HG02763 (cell line): Measurements from ENCODE around the gene ALAS1.
"Not testable (repeated sequence)": the region's sequence is repeated elsewhere in the genome, so short reads cannot be mapped to it uniquely, and the experiment has no call there.

Experiments
- ATAC-seq: cut with Tn5 transposase; IDR thresholded peaks from one replicate; pipeline ENCODE4 v1.9.1; 2021; ENCODE audit warnings: mild to moderate bottlenecking, moderate library complexity; ENCODE audit not compliant: unreplicated experiment

Gene ALAS1

DNA sequence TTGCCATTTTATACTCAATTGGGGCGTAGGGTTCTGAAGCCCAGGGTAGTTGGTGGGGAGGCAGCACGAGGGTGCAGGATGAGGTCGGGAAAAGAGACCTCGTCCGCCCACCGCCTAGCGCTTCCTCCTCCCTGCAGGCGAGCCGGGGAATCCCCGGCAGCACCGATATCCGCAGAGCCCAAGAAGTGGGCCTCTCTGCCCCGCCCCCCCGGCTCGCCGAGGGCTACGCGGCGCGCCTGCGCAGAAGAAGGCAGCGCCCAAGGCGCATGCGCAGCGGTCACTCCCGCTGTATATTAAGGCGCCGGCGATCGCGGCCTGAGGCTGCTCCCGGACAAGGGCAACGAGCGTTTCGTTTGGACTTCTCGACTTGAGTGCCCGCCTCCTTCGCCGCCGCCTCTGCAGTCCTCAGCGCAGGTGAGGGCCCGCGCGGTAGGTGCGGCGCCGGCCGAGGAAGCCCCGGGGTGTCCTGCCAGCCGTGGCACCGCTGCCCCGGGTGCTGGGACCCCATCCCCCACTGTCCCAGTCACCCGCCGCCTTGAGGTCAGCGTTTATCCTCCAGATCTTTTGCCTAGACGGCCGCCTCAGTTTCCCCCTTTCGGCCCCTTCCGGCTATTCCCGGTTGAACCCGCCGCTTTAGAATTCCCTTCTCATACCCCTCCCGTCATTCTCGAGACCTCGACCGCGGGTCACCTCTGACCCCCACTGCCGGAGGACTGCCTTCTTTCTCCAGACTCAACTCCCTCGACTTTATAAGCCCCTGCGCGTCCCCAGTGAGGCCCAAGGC, at the start of gene ALAS1:
Gene ALAS1, plus strand, starts transcription at position 319 of the 784 bp plus-strand sequence. CDS start 1,082 bp downstream, outside the sequence.
- ATAC-seq, result peak; percentile 82

DNA sequence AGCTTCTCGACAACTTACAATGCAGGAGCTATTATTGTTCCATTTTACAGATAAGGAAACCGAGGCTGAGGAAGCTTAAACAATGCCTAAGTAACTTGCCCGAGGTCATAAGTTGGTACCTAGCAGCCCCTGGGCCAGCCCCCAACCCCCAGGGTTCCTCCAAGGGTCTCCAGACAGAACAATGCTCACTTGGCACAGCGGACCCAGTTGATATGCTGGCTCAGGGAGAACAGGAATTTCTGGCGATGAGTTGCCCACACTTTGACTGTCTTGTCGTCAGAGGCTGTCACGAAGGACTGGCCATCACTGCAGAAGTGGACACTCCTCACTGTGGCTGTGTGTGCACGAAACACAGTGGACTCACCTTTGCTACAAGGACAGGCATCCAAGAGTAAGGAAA, 48.9 kb upstream of the ALAS1 start:
- ATAC-seq, result no peak

DNA sequence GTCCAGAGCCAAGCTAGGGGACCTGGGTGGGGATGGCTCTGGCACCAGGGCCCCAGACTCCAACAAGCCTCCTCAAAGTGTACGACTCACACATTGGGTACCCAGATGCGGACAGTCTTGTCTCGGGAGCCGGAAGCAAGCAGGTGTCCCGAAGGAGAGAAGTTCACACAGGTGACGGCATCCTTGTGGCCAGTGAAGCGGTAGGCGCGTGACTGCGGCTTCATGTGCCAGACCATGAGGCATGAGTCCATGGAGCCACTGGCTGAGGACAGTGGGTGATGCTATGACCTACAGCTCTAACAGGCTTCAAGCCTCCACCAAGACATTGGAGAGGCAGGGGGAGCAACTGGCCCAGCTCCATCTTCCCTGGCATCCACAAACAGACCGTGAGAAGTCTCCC, 48.2 kb upstream of the ALAS1 start:
- no peak for ATAC-seq

DNA sequence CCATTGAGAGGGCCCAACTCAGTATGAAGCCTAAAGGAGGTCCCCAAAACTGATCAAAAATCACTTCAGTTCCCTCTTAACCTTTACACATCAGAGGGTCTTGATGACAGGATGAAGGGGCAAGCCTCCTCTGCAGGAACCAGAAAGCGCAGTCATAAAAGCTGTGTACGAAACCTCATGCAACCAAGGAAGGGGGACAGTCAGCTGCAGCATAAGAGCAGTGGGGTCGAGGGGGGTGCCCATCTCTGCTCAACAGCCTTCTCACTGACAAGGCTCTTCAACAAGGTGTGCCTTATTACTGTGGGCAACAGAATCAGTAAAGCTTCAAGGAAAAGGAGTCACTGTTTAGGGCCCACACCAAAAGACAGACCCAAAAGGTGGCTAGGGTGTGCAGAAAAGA, 47.6 kb upstream of the ALAS1 start:
- no peak for ATAC-seq

DNA sequence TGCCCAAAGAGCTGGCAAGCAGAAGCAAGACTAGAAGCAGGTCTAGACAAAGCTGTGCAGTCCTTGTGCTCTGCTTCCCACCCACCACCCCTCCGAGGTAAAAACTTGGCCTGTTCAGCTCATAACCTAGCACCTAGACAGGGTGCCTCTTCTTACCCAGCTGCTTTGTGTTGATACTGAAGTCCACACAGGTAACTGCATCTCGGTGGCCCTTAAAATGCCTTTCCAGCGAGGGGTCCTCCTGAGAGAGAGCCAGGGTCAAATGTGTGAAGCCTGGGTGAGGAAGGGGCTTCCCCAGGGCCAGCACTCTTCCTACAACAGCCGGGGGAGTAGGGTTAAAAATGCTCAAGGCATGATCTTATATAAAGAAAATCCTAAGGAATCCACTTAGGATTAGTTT, 47.1 kb upstream of the ALAS1 start:
- no peak for ATAC-seq

DNA sequence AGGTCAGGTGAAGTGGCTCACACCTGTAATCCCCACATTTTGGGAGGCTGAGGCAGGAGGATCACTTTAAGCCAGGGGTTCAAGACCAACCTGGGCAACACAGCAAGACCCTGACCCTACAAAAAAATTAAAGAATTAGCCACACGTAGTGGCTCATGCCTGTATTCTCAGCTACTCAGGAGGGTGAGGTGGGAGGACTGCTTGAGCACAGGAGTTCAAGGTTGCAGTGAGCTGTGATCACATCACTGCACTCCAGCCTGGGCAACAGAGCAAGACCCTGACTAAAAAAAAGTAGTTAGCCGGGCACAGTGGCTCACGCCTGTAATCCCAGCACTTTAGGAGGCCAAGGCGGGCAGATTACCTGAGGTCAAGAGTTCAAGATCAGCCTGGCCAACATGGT, 46.0 kb upstream of the ALAS1 start:
- not testable (repeated sequence) for ATAC-seq

DNA sequence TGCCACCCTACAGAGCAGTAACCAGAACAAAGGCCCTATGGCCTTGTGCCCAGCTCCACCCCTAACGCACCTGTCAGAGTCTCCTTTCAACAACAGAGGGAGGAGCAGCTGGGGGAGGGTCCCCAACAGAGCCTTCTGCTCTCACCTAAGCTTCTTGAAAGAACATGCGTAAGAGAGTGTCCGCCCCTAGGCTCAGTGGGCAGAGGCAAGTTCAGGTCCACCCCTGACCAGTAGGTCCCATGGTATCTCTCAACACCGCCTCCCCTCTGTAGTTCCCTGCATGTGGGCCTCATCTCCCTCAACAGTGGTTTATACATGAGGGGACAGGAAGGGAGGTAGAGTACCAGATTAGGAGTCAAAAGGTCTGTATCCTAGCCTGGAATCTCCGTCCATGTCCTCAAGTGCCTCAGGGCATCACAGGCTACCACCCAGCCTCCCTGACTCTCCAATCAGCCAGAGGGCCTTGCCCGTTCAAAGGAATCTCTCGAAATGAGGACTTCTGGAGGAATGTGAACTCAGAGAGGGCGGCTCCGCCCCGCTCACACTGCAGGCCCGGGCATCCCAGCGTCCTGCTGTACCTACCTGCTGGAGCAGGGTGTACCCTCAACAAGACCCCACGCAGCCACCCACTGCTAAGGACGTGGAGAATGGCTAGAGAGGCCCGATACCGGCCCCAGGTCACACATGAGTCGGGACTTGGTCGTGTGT, 44.4 kb upstream of the ALAS1 start:
- ATAC-seq, result peak; percentile 6

DNA sequence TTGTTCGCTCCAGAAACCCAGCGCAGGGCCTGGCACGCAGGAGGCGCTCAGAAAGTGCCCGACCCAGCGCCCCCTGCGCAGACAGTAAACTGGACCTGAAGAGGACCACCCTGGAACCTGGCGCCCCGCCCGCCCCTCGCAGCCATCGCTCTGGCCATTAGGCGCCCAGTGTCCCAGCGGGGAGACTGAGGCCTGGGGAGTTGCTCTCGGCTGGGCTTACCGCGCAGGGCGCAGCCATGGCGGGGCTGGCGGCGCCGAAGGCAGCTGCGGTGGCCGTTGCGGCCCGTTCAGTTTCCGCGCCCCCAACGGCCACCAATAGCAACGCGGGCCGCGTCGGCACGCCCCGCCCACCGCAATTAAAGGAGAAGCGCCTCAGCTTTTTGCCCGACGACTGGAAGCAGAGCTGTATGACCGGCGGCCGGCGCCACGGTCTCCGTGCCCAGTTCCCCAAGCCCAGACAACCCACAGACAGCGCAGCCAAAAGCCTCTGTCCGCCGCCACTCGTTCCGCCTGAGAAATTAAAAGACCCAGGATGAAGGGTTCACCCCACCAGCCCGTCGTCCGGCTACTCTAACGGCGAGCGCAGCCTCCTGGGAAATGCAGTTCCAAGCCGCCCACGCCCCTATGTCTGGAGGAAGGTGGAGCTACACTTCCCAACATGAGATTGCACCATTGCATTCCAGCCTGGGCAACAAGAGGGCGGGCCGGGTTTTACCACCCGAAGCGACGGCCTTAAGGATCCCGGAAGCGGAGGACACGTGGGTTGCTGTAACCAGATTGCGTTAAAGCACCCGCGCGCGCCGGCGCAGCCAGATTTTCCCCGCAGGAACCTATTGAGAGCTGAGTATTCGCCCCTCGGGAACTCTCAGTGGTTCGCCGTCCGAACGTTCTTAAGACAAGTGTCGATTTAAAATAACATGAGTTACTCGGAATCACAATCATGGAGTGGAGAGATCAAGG, 43.5 kb upstream of the ALAS1 start, which contains the start of gene POC1A:
Gene POC1A, minus strand, starts transcription at position 289 of the 960 bp plus-strand sequence. Its CDS starts 51 bp downstream, at position 238.
- ATAC-seq, result peak; percentile 90

DNA sequence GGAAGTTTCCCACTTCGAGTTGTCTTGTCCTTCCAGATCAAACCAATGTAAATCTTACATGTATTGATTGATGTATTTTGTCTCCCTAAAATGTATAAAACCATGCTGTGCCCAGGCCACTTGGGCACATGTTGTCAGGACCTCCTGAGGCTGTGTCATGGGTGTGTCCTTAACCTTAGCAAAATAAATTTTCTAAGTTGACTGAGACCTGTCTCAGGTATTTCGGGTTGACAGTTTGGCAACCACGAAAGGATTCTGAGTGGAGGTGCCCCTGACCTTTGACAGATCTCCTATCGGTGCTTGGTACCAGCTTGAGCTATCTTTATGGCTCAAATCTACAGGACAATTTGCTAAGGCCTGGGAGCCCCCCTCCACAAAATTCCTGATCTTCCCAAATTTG, 42.0 kb upstream of the ALAS1 start:
- ATAC-seq, result no peak

DNA sequence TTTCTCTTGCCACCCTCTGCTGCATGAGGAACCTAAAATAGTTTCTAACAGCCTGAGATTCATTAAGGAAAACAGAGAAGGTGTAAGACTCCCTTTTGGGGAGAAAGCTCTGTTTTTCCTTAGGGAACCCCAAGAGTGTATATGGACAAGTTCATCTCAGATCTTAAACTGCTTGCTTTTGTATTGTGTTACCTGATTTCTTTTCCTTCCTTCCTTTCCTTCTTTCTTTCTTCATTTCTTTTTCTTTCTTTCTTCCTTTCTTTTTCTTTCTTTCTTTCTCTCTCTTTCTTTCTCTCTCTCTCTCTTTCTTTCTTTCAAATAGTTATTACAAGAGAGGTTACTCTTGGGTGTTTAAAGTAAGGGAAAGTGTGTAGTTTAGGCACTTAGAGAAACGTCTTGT, 38.5 kb upstream of the ALAS1 start:
- no peak for ATAC-seq

DNA sequence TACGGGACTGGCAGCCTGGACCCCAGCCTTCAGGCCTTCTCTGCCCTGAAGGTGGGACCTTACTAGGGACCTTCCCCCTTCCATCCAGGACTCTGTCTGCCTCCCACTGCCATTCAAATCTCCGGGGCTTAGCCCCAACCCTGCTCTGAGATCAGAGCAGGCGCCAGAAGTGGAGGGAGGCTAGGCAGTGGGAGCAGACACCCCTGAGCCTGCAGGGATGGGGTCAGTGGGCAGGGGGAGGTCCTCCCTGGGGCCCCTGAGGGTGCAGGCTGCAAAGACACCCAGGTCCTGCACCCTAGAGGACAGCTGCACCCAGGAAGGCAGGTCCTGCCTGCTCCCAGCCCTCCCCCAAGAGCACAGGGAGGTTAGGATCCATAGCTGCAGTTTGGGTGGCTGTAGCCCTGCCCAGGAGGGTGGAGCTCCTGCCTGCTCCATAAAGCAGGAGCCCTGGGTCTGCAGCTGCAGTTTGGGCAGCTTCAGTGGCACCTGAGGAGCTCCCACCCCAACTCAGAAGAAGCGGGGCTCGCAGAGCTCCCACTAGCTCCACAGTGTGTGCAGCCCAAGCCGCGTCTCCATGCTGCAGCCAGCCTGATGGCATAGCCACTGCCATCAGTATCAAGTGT, 35.6 kb upstream of the ALAS1 start:
- no peak for ATAC-seq

DNA sequence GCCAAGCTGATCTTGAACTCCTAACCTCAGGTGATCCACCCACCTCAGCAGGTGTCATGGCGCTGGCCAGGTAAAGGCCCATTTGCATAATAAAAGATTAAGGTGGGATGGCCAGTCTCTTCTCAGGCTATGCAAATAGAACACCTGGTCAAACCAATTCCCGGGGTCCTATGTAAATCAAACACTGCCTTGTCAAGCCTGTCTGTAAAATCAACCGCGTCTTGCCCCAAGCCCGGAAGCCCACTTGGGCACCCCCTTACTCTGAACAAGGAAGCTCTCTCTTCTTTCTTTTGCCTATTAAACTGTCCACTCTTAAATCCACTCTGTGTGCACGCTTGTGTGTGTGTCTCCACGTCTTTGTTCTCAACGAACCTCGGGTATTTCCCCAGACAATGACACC, 30.7 kb upstream of the ALAS1 start:
- no peak for ATAC-seq

DNA sequence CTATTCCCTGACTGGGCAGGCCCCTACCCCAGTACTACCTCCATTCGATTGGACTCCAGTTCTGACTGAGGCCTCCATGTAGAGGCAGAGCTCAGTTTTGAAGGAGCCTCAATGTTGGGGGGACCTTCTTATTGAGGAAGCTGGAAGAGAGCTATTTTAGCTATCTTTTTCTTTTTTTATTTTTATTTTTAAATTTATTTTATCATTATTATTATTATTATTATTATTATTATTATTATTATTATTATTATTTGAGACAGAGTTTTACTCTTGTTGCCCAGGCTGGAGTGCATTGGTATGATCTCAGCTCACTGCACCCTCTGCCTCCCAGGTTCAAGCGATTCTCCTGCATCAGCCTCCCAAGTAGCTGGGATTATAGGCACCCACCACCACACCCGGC, 27.7 kb upstream of the ALAS1 start:
- ATAC-seq, result not testable (repeated sequence)

DNA sequence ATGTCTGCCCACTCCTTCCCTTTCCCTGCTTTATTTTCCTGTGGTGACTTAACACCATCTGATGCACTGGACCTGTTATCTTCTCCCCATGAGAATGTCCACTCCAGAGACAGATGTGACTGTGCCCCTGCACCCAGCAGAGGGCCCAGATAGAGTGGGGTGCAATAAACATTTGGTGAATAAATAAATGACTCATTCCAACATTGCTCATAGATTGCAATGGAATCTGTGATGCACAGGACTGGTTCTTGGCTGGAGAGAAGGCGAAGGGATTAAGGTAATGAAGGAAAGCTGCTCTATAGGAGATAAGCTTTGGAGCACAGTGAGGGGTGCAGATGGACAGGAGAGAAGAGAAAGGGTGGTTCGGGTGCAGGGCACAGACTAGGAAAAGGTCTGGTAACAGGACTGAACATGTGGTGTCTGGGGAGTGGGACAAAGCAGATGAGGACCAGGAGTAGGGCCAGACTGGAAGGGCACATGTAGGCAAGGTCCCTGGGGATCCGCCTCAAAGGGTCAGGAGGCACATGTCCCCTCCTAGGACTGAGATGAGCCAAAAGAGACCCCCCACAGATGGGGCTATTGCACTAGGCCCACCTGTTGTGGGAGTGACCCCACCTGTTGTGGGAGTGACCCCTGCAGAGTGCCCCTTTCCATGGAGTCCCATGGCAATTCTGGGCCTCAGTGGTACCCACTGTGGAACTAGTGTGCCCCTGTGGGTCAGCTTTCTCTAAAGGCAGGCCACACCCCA, 26.3 kb upstream of the ALAS1 start:
- no peak for ATAC-seq

DNA sequence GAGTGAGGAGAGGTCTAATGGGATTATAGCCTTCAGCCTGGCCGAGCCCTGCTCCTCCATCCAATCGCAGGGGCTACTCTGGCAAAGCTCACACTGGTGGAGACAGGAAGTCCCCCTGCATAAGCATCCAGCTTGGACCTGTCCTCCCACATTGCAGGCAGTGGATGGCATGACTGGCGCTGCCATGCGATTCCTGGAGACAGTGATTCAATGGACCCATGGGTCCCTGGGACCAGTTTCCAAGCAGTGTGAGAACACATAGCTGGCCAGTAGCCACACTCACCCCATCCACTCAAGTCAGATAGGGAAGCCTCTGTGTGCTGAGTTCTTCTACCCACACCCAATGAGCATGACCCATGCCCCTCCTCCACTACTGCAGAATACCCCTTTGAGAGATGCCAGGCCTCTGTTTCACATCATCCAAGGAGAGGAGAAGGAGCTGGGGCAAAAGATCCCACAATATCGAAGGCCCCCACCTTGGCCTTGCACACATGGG, 25.6 kb upstream of the ALAS1 start:
- no peak for ATAC-seq

DNA sequence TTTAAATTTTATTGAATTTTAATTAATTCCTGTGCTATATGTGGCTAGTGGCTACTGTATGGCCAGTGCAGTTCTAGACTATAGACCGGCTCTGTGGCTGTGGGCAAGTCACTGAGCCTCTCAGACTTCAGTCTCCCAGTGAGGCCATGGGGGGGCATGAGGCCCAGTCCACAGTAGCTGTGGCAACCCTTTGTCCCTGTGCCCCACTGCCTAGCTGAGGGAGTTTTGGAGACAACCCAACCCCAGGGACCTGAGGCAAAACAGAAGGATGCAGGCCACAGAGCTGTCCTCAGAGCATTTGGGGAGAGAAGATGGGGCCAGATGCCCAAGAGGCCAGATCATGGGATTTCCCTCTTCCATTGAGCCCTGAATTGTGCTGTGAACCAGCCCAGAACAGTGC, 24.9 kb upstream of the ALAS1 start:
- no peak for ATAC-seq

DNA sequence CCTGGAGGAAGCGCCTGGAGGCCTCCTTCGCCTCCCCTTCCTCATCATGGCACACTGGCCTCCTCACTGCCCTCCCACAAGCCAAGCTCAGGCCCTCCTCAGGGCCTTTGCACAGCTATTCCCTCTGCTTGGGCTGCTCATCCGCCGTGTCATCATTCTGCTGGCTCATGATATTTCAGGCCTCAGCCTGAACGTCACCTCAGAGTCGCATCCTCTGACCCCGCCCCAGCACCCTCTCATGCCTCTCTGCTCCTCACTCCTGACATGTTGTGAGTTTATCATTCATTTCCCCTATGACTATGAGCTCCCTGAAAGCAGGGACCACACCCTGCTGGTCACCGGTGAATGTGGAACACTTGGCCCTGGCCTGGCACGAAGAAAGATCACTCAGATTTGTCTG, 23.1 kb upstream of the ALAS1 start:
- ATAC-seq, result no peak

DNA sequence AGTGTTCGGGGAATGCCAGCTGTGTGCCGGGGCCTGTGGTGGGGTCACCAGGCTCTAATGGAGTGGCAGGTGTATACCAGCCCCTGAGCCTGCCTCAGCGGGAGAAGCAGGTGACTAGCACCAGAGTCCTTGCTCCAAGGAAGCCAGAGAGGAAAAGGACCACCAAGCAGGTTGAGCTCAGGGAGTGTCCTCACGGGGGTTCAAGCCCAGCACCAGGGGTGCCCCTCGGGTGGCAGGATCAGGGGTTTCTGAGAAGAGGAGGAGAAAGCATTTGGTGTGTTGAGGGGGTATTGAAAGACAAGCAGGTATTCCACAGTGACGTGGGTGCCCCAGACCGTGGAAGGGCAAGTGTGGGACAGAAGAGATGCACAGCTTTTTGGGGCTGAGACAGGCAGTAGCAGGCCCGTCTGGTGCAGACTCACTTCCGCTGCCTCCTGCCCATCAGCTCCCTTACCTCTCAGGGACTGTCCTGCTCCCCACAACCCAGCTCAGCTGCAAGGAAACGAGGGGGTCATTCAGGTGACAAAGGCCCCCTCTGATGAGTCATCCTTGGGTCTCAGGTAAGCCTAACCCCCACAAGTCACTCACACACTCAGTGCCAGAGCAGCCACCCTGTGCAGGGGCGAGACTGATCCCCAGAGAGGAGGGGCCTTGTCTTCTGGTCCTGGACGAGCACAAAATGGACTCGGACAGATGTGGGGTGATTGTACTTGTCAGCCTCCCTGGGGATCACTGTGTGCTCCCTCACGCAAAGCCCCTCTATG, 22.4 kb upstream of the ALAS1 start:
- ATAC-seq, result no peak

DNA sequence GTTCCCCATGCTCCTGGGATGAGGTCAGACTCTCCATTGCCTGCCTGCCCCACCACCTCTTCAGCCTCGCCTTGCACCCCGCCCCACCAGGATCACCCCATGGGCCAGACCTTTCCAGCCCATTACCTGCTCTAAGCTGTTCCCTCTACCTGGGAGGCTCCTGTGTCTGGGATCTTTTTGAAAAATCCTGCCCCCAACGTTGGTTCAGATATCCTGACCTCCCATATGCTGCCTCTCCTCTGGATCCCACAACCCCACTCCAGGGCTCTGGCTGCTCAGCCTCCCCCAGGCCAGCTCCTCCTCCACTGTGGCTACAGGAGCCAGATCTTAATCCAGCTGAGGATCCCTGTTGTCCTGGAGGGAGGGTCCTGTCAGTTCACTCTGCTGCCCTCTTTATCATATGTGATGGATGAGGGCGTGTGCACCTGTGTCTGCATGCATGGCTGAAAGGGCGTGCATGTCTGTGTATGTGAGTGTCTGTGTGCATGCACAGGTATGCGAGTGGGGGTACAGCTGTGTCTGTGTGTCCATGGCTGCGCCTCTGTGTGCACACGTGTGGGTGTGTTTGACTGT, 21.7 kb upstream of the ALAS1 start:
- no peak for ATAC-seq
